ENCODE results near the gene RHOB.
"Not testable (repeated sequence)": the region's sequence is repeated elsewhere in the genome, so short reads cannot be mapped to it uniquely, and the experiment has no call there.

Gene RHOB

GRCh38 chr2:20455076-20455587 is 8.3 kb downstream of the RHOB start:
- DNase-seq: no peak

- no peak for DNase-seq
Observed at GRCh38 chr2:20456116-20456571, 9.3 kb downstream of the RHOB start.

- no peak for DNase-seq
Observed at GRCh38 chr2:20456636-20457426, 10.0 kb downstream of the RHOB start.

- DNase-seq: no peak
Observed at GRCh38 chr2:20457661-20458630, 11.1 kb downstream of the RHOB start.

GRCh38 chr2:20458737-20459484 is 12.0 kb downstream of the RHOB start:
- DNase-seq: not testable (repeated sequence)

GRCh38 chr2:20465716-20466394 is 19.0 kb downstream of the RHOB start:
- no peak for DNase-seq

GRCh38 chr2:20467789-20468548 is 21.1 kb downstream of the RHOB start:
- DNase-seq: no peak

- DNase-seq: no peak
Observed at GRCh38 chr2:20468549-20469500, 22.0 kb downstream of the RHOB start.

GRCh38 chr2:20469595-20469994 is 22.7 kb downstream of the RHOB start:
- DNase-seq: no peak

- DNase-seq: no peak
Observed at GRCh38 chr2:20470211-20470610, 23.3 kb downstream of the RHOB start.

GRCh38 chr2:20471148-20471547 is 24.3 kb downstream of the RHOB start:
- DNase-seq: no peak

- DNase-seq: no peak
Observed at GRCh38 chr2:20471902-20472559, 25.2 kb downstream of the RHOB start.

GRCh38 chr2:20472569-20472968 is 25.7 kb downstream of the RHOB start:
- no peak for DNase-seq

GRCh38 chr2:20473128-20473527 is 26.3 kb downstream of the RHOB start:
- no peak for DNase-seq

- no peak for DNase-seq
Observed at GRCh38 chr2:20474757-20475566, 28.1 kb downstream of the RHOB start.

GRCh38 chr2:20475567-20475952 is 28.7 kb downstream of the RHOB start:
- no peak for DNase-seq

- DNase-seq: no peak
Observed at GRCh38 chr2:20476481-20476880, 29.6 kb downstream of the RHOB start.

GRCh38 chr2:20476950-20477349 is 30.1 kb downstream of the RHOB start:
- DNase-seq: no peak

GRCh38 chr2:20478961-20479360 is 32.1 kb downstream of the RHOB start:
- DNase-seq: no peak
